LNCAP (cell line): Measurements from ENCODE around the gene COL8A1.

Experiments used
- CTCF ChIP-seq: fragments of 450-650 bp; IDR thresholded peaks from 2 replicates; pipeline ENCODE4 v1.5.1; 2017; ENCODE audit warnings: mild to moderate bottlenecking

The COL8A1 gene

GRCh38 chr3:99712291-99712954, 74.0 kb downstream of the COL8A1 start:
- TF ChIP-seq CTCF, result no peak

GRCh38 chr3:99713440-99713839, 75.0 kb downstream of the COL8A1 start:
- no peak for TF ChIP-seq CTCF

DNA sequence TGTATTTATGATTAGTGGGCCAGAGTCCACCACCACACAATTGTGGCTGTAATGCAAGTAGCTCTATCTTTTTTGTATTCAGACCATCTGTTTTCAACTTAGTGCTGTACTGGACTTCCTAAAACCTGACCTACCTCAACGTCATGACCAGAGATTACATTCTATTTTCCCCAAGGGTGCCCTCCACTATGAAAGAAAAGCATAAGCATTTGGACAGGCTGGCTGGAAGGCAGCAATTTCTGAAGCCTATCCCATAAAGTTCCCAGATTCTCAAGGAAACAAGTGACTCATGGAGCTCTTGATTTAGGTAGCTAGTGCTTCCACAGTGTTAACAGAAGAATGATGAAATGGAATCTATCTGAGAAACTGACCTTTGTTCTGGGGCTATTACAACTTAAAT, 75.8 kb downstream of the COL8A1 start:
- TF ChIP-seq CTCF, result no peak

- TF ChIP-seq CTCF, result no peak
Observed at GRCh38 chr3:99714575-99714974, 76.2 kb downstream of the COL8A1 start.

GRCh38 chr3:99716463-99716995, 78.1 kb downstream of the COL8A1 start:
- TF ChIP-seq CTCF, result no peak

GRCh38 chr3:99720985-99721632, 82.7 kb downstream of the COL8A1 start:
- no peak for TF ChIP-seq CTCF

- TF ChIP-seq CTCF, result no peak
Observed at GRCh38 chr3:99721633-99722007, 83.2 kb downstream of the COL8A1 start.
